ENCODE data around the gene ZGLP1. TPM values are rescaled to one million over a fixed set of nuclear protein-coding genes. Genes with fewer than 3 reads are reported as not detected.

ZGLP1 gene
- total and polyA plus RNA-seq, 2 donors (not counting 1 experiment from before 2014, with no cell fraction given), result 6.4 to 8.0 TPM

DNA sequence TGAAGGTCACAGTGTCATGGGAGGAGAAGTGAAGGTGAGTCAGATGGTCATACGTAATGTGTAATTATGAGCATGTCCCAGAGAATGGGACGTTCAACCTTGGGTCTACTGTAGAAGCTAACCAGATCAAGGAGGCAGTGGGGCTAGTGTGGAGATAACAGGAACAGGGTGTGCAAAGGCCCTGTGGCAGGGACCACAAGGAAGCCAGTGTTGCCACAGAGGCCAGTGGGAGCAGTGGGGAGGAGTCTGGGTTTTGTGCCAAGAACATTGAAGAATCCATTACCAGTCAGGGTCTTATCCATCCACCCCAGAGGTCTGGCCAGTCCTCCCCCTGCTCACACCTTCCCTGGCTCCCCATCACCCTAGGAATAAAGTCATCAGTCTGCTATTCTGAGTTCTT is 54.3 kb downstream of the ZGLP1 start:
- TF ChIP-seq EZH2 (IDR thresholded peaks at IDR 0.05; ENCODE audit: borderline replicate concordance, insufficient read depth, low read depth, low read length, poor library complexity, severe bottlenecking), result no peak
- TF ChIP-seq CTCF (IDR thresholded peaks at IDR 0.05), result no peak
- no peak overlapping the region for H3K4me3 ChIP-seq (ENCODE audit: control extremely low read depth in 1 of 5, extremely low read depth in 1 of 5, insufficient read depth in 1 of 5, low read depth in 2 of 5, low read length in 4 of 5)
- H3K27me3 Mint-ChIP-seq, result no peaks in the 10 kb centered on the region
- no peak overlapping the region for H2AFZ ChIP-seq (ENCODE audit: insufficient read depth, low read depth, low read length, poor library complexity, severe bottlenecking)
- no peaks in the 10 kb centered on the region for H3K9me3 ChIP-seq (ENCODE audit: control extremely low read depth in 1 of 3, control insufficient read depth in 2 of 3, insufficient read depth in 1 of 3, low read length in 2 of 3)
- peaks cover 5% of the 10 kb centered on the region for H4K20me1 ChIP-seq (ENCODE audit: control insufficient read depth, insufficient read depth, low read length, poor library complexity, severe bottlenecking)
- intact Hi-C loops (cut with micrococcal nuclease), result no loop called here
- no peak overlapping the region for H3K9ac ChIP-seq (ENCODE audit: low read length)
- ATAC-seq (ENCODE audit: low read depth) (no peak), DNase-seq (no peak)
- ChIA-PET CTCF (interaction anchor here (1.0 to 1.1 kb wide), 2 partner anchors 14 to 135 kb away, joined by 3 to 4 read pairs; no protein-coding TSS in a partner anchor), POLR2A (interaction anchor here (0.7 kb wide), 1 partner anchor 16 kb away, joined by 3 read pairs; no protein-coding TSS in a partner anchor)
- peaks cover 0 to 41% of the 10 kb centered on the region in 2 experiments for H3K36me3 ChIP-seq (replicated peaks in 1 of 2; ENCODE audit: control extremely low read depth in 1 of 2, control insufficient read depth in 1 of 2, extremely low read depth in 1 of 2, insufficient read depth in 2 of 2, low read length in 1 of 2)
- no peak overlapping the region for H3K4me3 Mint-ChIP-seq
- peaks cover 19% of the 10 kb centered on the region for H3K79me2 ChIP-seq (ENCODE audit: control insufficient read depth, insufficient read depth, low read length)
- no peaks in the 10 kb centered on the region for H3K27me3 ChIP-seq (replicated peaks in 1 of 4; ENCODE audit: control extremely low read depth in 1 of 4, control insufficient read depth in 3 of 4, insufficient read depth in 4 of 4, low read length in 3 of 4)
- no peak overlapping the region for H3K27ac ChIP-seq (ENCODE audit: low read length in 2 of 2)
- peaks cover 6 to 16% of the 10 kb centered on the region in 2 donors for H3K4me1 ChIP-seq (ENCODE audit: control insufficient read depth in 2 of 2, insufficient read depth in 2 of 2, low read length in 2 of 2)
- H3K4me1 Mint-ChIP-seq, result peaks cover 17% of the 10 kb centered on the region
- H3K4me2 ChIP-seq (replicated peaks; ENCODE audit: low read depth, low read length, poor library complexity, severe bottlenecking), result no peak overlapping the region
- no peaks in the 10 kb centered on the region for H3K9me3 Mint-ChIP-seq (ENCODE audit: insufficient read depth)
- WGBS (ENCODE audit: insufficient coverage), result 92% methylated on average over 2 of the region's 2 CpGs
- no peak overlapping the region for H3K27ac Mint-ChIP-seq

Small RNA genes lying within 50 kb of the gene (small RNA-seq; reads per million reads assigned to genes)
- not detected for gene AC011511.1 (ENCODE audit: insufficient read length, low read depth, low replicate concordance)
- gene AC011511.4 (ENCODE audit: insufficient read length, low read depth, low replicate concordance), result not detected

Other genes with a start within 250 kb of the ZGLP1 start
- gene SHFL, start 223.5 kb downstream of the ZGLP1 start, total RNA-seq, result 95.8 and 109 TPM in 2 replicates
- gene SHFL, start 223.5 kb downstream of the ZGLP1 start, polyA plus RNA-seq, result 176 and 205 TPM in 2 replicates
- gene ANGPTL6, start 207.1 kb downstream of the ZGLP1 start, total RNA-seq, result 18.1 and 20.3 TPM in 2 replicates
- 13.2 and 23.5 TPM in 2 replicates for gene ANGPTL6, start 207.1 kb downstream of the ZGLP1 start, polyA plus RNA-seq
- gene PPAN, start 203.5 kb downstream of the ZGLP1 start, total RNA-seq, result 80.5 and 88.0 TPM in 2 replicates
- 42.2 and 51.0 TPM in 2 replicates for gene PPAN, start 203.5 kb downstream of the ZGLP1 start, polyA plus RNA-seq
- gene P2RY11, start 198.1 kb downstream of the ZGLP1 start, total RNA-seq, result 27.1 and 28.3 TPM in 2 replicates
- 25.8 and 29.7 TPM in 2 replicates for gene P2RY11, start 198.1 kb downstream of the ZGLP1 start, polyA plus RNA-seq
- 261 and 270 TPM in 2 replicates for gene EIF3G, start 189.9 kb downstream of the ZGLP1 start, total RNA-seq
- 295 and 308 TPM in 2 replicates for gene EIF3G, start 189.9 kb downstream of the ZGLP1 start, polyA plus RNA-seq
- gene DNMT1, start 114.9 kb downstream of the ZGLP1 start, total RNA-seq, result 108 and 119 TPM in 2 replicates
- gene DNMT1, start 114.9 kb downstream of the ZGLP1 start, polyA plus RNA-seq, result 53.0 and 60.2 TPM in 2 replicates
- gene S1PR2, start 78.5 kb downstream of the ZGLP1 start, total RNA-seq, result 3.6 and 4.4 TPM in 2 replicates
- 1.8 and 8.9 TPM in 2 replicates for gene S1PR2, start 78.5 kb downstream of the ZGLP1 start, polyA plus RNA-seq
- 39.8 and 40.1 TPM in 2 replicates for gene MRPL4, start 57.6 kb downstream of the ZGLP1 start, total RNA-seq
- gene MRPL4, start 57.6 kb downstream of the ZGLP1 start, polyA plus RNA-seq, result 67.8 and 81.1 TPM in 2 replicates
- gene ICAM1, start 38.7 kb downstream of the ZGLP1 start, total RNA-seq, result 7.3 and 10.2 TPM in 2 replicates
- gene ICAM1, start 38.7 kb downstream of the ZGLP1 start, polyA plus RNA-seq, result 11.9 and 63.9 TPM in 2 replicates
- 0.44 and 0.51 TPM in 2 replicates for gene ICAM4, start 22.9 kb downstream of the ZGLP1 start, total RNA-seq
- gene ICAM4, start 22.9 kb downstream of the ZGLP1 start, polyA plus RNA-seq, result 0.71 and 0.78 TPM in 2 replicates
- 0.34 and 0.54 TPM in 2 replicates for gene ICAM5, start 19.9 kb downstream of the ZGLP1 start, total RNA-seq
- gene ICAM5, start 19.9 kb downstream of the ZGLP1 start, polyA plus RNA-seq, result 0.14 TPM in 1 of 2 replicates, not detected in the other
- 13.6 and 13.9 TPM in 2 replicates for gene FDX2, start 6.2 kb upstream of the ZGLP1 start, total RNA-seq
- gene FDX2, start 6.2 kb upstream of the ZGLP1 start, polyA plus RNA-seq, result 13.8 and 21.5 TPM in 2 replicates
- 54.6 and 62.7 TPM in 2 replicates for gene RAVER1, start 23.7 kb upstream of the ZGLP1 start, total RNA-seq
- 21.0 and 27.3 TPM in 2 replicates for gene RAVER1, start 23.7 kb upstream of the ZGLP1 start, polyA plus RNA-seq
- gene ICAM3, start 29.8 kb upstream of the ZGLP1 start, total RNA-seq, result 110 and 119 TPM in 2 replicates
- gene ICAM3, start 29.8 kb upstream of the ZGLP1 start, polyA plus RNA-seq, result 154 and 223 TPM in 2 replicates
- gene TYK2, start 70.8 kb upstream of the ZGLP1 start, total RNA-seq, result 337 and 347 TPM in 2 replicates
- gene TYK2, start 70.8 kb upstream of the ZGLP1 start, polyA plus RNA-seq, result 293 and 343 TPM in 2 replicates
- 178 and 193 TPM in 2 replicates for gene CDC37, start 93.7 kb upstream of the ZGLP1 start, total RNA-seq
- gene CDC37, start 93.7 kb upstream of the ZGLP1 start, polyA plus RNA-seq, result 408 and 599 TPM in 2 replicates
- 10.8 and 10.9 TPM in 2 replicates for gene PDE4A, start 110.7 kb upstream of the ZGLP1 start, total RNA-seq
- gene PDE4A, start 110.7 kb upstream of the ZGLP1 start, polyA plus RNA-seq, result 0.95 and 1.5 TPM in 2 replicates
- gene KEAP1, start 193.5 kb upstream of the ZGLP1 start, total RNA-seq, result 27.0 TPM in 2 replicates
- 9.3 and 17.7 TPM in 2 replicates for gene KEAP1, start 193.5 kb upstream of the ZGLP1 start, polyA plus RNA-seq
- 0.17 and 0.67 TPM in 2 replicates for gene S1PR5, start 207.6 kb upstream of the ZGLP1 start, total RNA-seq
- 0.27 and 0.55 TPM in 2 replicates for gene S1PR5, start 207.6 kb upstream of the ZGLP1 start, polyA plus RNA-seq
- 58.8 and 59.2 TPM in 2 replicates for gene ATG4D, start 234.1 kb upstream of the ZGLP1 start, total RNA-seq
- gene ATG4D, start 234.1 kb upstream of the ZGLP1 start, polyA plus RNA-seq, result 75.5 and 82.7 TPM in 2 replicates

Measured in B cell (primary cell).